Measurements from ENCODE around the gene RNF166.

GRCh38 chr16:88655733-88656281 lies 50.4 kb downstream of the RNF166 start:
- no peak for TF ChIP-seq EP300 (IDR thresholded peaks at IDR 0.05)
- TF ChIP-seq, protein P1, sequence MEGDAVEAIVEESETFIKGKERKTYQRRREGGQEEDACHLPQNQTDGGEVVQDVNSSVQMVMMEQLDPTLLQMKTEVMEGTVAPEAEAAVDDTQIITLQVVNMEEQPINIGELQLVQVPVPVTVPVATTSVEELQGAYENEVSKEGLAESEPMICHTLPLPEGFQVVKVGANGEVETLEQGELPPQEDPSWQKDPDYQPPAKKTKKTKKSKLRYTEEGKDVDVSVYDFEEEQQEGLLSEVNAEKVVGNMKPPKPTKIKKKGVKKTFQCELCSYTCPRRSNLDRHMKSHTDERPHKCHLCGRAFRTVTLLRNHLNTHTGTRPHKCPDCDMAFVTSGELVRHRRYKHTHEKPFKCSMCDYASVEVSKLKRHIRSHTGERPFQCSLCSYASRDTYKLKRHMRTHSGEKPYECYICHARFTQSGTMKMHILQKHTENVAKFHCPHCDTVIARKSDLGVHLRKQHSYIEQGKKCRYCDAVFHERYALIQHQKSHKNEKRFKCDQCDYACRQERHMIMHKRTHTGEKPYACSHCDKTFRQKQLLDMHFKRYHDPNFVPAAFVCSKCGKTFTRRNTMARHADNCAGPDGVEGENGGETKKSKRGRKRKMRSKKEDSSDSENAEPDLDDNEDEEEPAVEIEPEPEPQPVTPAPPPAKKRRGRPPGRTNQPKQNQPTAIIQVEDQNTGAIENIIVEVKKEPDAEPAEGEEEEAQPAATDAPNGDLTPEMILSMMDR (IDR thresholded peaks at IDR 0.05), result no peak

Measured in esophagus muscularis mucosa (tissue), 3 donors.